SW480 (cell line): Measurements from ENCODE around the gene PRKAR1B.

Experiments used
- DNase-seq: peaks from one replicate; pipeline ENCODE4 v3.0.0-alpha.2; 2016; ENCODE audit warnings: low spot score

PRKAR1B gene

DNA sequence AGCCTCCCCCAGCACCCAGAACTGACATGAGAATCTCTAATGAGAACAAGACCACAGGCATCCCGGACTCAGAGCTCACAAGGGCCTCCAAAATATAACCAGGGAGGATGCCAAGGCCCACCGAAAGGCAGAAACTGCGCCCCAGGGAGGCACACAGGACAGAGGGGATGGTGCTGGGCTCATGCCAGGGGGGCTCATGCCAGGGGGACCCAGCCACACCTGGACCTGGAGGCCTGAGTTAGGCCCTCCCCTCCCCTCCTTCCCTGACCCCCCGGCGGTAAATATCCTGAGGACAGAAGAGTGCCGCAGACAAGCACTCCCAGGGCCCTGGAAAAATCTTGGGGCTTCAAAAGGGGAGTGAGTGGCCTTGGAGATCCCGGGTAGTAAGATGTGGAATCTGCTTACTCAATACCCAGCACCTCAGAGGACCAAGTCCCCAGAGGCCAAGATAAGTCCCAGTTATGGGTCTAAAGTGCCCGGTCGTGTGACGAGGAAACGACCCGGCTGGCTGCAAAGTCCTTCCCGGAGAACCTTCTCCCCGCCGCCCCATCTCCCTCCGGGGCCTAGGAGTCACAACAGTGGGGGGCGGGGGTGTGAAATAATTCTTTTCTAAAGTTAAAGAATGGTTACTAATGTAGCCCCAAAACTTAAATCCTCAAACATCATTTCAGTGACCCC is 219.3 kb downstream of the PRKAR1B start:
- no peak for DNase-seq

DNA sequence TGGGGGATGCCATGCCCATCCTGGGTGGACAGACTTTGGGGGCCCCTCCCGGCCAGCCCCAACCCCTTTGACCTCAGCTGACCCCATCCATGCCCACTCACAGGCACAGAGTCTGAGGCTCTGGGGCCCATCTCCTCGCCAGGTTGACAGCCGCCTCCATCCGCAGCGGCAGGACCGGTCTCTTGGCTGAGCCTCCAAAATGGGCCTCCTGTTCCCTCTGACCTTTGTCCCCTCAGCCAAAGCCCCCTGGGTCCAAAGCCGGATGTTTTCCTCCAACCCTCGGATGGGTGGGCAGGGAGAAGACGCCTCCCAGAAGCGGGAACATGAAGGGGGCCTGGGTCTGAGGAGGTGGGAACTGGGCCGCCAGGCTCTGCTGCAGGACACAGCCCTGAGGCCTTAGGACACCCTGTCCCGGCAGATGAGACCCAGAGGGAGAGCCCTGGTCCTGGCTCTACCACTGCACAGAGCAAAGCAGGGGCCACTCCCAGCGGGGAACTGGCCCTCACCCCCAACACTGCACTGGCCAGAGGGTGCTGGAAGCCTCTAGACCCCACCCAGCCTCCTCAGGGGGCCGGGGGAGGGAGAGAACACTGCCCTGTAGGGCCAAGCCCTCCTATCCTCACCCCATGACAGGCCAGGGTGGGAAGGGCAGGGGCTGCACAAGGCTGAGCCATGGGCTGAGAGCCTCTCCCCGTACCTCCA is 220.0 kb downstream of the PRKAR1B start:
- no peak for DNase-seq

DNA sequence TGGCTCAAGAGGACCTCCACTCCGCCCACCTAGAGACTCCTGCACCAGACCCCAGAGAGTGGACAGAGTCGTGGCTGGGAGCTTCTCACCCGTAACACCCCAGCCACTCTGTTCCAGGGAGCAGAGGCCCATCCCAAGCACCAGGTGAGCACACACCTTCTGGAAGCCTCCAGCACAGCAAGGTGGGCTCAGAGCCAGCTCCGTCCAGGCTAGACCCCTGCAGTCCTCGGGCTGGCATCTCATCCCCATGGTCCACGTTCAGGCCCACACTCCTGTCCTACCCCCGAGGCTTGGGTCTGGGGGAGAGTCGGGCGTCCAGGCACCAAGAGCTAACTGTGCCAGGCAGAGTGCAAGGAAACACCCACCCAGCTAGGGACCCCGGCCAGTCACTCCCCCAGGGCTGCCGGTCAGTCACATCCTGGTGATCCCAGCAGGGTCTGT is 220.7 kb downstream of the PRKAR1B start:
- DNase-seq, result no peak

DNA sequence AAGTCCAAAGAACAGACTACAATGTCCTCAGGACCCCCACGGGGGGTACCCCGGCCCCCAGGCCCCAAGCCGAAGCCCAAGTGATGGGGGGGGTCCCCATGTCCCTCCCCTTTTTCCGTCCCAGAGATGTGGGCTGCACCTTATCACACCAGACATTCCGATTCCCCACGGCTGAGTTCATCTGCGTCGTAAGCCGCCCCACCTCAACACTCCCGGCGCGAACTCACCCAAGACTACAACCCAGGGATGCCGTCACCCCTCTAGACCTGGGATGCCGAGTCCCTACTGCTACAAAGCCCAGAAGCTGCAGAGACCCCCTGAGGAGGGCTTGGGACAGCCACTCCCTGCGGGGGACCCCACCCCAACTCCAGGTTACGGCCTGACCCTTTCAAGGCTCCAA is 221.9 kb downstream of the PRKAR1B start:
- peak; percentile 14 for DNase-seq

DNA sequence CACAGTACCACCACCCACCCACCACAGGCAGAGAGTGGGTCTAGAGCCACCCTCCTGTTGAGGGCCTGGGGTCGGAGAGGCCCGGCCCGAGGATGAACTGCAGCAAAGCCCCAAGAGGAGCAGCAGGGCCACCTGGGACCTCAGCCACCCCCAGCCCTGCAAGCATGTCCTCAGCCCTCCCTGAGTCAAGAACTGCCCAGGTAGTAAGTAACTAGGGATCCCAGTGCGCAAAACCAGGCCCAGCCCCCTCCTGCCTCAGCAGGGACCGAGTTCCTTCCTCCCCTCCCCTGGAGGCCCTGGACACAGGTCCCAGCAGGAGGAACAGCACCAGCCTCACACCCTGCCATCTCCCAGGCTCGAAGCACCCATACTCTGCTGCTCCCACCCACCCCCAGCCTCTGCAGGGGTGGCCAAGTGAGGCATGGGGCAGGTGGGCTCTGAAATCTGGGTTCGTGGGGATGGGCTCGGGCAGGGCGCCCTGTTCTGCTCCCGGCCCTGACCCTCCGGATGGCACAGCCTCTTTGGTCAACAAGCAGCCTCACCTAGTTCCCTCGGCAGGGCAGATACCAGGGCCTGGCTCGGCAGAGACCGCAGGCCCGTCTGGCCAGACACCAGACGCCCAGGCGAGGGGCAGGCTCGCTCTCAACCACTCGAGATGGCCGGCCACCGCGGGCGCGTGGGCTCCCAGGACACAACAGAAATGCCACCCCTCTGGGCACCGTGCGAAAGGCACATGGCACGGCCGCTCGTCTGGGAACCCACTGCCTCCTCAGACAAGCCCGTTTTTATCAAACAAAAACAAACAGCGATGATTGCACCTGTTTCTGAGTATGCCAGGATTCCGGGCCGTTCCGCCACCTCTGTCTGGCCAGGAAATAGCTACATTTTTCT is 222.6 kb downstream of the PRKAR1B start:
- DNase-seq, result peak; percentile 49

DNA sequence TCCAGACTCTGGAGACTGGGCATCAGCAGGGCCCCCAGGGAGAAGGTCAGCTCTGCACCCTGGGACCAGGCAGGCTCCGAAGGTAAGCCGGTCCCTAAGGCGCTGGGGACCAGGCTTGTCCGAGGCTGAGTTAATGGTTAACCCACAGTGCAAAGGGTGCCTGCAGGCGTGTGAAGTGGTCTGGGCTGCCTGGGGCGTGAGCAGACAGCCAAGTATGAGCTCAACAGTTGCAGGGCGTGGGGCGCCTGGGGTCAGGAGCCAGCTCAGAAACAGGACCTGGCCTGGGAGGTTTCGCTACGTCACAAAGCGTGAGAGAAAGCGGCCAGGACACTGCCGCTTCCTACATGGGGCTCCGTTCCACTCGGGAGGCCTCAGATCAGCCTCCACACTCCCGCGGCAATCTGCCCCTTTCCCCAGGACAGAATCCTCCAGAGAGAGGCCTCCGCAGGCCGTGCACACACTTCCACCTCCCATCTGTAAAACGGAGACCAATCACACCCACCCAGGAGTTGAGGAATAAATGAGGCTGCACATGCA is 223.4 kb downstream of the PRKAR1B start:
- peak; percentile 98 for DNase-seq

DNA sequence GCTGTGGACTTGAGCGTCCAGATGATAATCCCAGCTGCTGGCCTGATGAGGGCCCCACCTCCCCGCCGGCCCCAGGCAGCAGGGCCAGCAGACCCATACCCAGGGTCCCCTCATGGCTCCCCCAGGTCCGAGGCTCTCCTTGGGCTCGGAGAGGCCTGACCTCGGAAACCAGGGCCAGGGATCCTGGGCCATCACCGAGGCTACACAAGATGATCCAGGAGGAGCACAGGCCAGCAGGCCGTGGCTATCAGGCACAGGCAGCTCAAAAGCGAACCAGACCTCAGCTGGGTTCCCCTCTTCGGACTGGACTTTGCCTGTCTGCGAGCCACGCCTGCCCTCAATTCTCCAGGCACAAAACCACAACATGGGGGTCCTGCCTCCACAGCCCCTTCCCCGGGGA is 224.8 kb downstream of the PRKAR1B start:
- no peak for DNase-seq

DNA sequence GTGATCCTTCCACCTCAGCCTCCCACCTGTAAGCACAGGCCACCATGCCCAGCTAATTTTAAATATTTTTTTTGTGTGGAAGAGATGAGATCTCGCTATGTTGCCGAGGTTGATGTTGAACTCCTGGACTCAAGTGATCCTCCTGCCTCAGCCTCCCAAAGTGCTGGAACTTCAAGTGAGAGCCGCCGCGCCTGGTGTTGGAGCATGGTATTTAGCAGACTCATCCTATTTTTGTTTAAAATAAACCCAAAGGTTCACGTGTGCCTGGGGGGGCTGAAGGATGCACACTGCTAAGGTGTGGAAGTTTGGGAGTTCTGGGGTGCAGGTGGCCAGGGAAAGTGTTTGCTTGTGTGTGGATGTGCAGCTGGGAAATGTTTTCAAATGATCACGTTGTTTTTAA is 225.6 kb downstream of the PRKAR1B start:
- DNase-seq, result no peak

DNA sequence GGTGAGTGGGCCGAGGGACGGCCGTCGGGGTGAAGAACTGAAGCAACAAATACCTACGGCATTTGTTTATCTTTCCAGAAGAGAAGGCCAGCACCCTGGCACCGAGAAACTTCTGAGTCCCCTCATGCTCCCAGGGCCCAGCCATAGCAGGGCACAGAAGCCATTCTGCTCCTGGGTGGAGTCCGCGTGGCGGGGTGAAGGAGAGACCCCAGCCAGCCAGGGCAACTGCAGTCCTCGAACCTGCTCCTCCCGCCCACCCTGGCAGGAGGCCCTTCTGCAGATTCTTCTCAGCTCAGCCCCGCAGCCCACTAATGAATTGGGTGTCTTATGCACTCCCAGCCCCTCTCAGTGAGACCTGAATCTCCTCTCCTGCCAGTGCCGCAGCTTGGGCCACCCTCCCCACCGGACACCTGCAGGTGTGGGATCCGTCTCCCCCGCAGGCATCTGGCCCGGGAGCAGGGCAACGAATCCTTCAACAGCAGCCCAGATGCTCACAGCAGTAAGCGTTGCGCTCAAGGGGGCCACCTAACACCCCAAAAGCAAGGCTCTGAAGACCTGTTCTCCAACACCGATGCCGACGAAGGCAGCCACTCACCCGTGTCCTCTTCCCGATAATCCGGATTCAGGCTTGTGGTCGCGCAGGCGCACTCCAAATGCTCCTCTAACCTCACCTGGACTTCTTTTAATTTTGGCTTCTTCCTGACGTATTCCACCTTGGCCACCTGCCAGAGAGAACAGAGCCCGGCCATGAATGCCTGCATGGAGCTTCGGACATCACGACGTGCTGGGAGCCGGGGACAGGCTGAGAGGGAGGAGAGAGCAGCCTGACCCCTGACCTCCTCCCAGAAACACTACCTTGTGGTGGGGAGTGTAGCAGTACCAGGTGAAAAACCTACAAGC is 226.3 kb downstream of the PRKAR1B start:
- DNase-seq, result no peak

DNA sequence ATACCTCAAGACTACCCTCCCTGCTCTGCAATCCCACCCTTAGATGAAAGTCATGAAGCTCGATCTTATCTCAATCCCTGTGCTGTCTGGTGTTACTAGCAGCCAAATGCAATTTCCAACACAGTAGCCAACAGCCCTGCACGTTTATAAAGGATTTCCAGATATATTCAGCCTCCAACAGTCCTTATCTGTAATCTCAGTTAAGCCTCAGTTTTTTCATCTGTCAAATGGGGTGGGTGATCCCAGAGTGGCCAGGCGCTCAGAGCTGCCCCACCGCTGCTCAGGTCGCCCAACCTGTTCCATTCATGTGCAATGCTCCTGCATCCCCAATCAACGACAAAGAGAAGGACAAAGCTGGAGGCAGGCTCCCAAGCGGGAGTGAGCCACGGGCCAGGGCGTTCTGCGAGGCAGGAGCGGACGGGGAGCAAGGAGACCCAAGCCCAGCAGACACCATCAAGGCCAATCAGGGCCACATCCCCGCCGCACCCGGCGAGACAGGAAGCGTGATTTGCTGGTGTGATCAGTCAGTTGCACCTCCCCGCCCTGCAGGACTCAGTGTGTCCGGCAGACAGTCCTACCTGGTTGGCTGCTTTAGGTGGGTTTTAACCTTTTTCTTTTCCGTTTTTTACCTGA is 227.1 kb downstream of the PRKAR1B start:
- DNase-seq, result peak; percentile 10
